Activated T-cell treated with anti-CD3 and anti-CD28 coated beads, Interleukin-2, amount 50 U/mL, for 24 hours (primary cell): ENCODE data around the gene TFAP2C.
"Not testable (repeated sequence)": the region's sequence is repeated elsewhere in the genome, so short reads cannot be mapped to it uniquely, and the experiment has no call there.

Experiments
- DNase-seq: peaks from one replicate; pipeline ENCODE4 v3.0.0-alpha.2; 2020
- H3K27ac Mint-ChIP-seq: 2 replicates; pipeline ENCODE4 v1.8.0; 2020; ENCODE audit warnings: mild to moderate bottlenecking, mixed read lengths
- H3K27me3 Mint-ChIP-seq: 2 replicates; pipeline ENCODE4 v1.8.0; 2020; ENCODE audit warnings: mixed read lengths
- H3K36me3 Mint-ChIP-seq: 2 replicates; pipeline ENCODE4 v1.8.0; 2020; ENCODE audit warnings: low read depth, mixed read lengths
- H3K4me1 Mint-ChIP-seq: 2 replicates; pipeline ENCODE4 v1.8.0; 2020; ENCODE audit warnings: low read depth, mixed read lengths
- H3K4me3 Mint-ChIP-seq: 2 replicates; pipeline ENCODE4 v1.8.0; 2020; ENCODE audit warnings: mild to moderate bottlenecking, moderate library complexity, mixed read lengths
- H3K9me3 Mint-ChIP-seq: 2 replicates; pipeline ENCODE4 v1.8.0; 2020; ENCODE audit warnings: mixed read lengths

TFAP2C gene

DNA sequence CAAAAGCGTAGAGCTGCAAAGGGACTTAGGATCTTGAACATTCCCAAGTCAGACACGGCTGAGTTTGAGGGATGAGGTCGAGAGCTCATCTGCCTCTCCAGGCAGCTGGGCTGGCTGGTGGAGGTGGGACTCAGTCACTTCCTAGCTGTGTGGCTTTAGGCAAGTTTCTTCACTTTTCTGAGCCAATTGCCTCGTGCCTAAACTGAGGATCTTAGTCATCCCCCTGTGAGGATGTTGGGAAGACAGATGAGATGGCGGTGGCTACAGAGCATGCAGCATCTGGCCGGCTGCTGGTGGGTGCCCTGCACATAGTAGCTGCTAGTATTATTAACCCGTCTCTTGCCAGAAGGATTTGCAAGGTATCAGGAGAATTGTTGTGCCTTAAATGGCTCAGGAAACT, 27.5 kb downstream of the TFAP2C start:
- Mint-ChIP-seq H3K36me3 (no peaks in the 10 kb centered on the region), H3K9me3 (no peaks in the 10 kb centered on the region), H3K4me3 (no peak overlapping the region), H3K27ac (no peak overlapping the region), H3K27me3 (no peaks in the 10 kb centered on the region), H3K4me1 (no peaks in the 10 kb centered on the region)
- no peak for DNase-seq

GRCh38 chr20:56657879-56658278, 28.8 kb downstream of the TFAP2C start:
- H3K27me3 Mint-ChIP-seq, result no peaks in the 10 kb centered on the region
- DNase-seq, result no peak
- no peak overlapping the region for H3K4me3 Mint-ChIP-seq
- H3K27ac Mint-ChIP-seq, result no peak overlapping the region
- no peaks in the 10 kb centered on the region for H3K36me3 Mint-ChIP-seq
- no peaks in the 10 kb centered on the region for H3K9me3 Mint-ChIP-seq
- no peaks in the 10 kb centered on the region for H3K4me1 Mint-ChIP-seq

DNA sequence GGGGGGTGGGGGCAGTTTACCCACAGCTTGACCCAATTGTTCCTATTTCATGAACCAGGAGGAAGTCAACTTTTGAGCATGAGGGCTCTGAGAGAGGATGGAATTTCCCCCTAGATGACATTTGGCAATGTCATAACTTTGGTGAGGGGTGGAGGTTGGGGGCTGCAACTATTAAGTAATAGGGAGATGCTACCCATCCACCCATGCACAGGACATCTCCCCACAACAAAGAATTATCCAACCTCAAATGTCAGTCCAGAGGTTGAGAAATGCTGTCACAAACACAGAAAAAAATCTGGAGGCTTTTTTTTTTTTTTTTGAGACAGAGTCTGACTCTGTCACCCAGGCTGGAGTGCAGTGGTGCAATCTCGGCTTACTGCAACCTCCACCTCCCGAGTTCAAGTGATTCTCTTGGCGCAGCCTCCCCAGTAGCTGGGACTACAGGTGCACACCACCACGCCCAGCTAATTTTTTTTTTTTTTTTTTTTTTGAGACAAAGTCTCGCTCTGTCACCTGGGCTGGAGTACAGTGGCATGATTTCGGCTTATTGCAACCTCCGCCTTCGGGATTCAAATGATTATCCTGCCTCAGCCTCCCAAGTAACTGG, 29.3 kb downstream of the TFAP2C start:
- H3K36me3 Mint-ChIP-seq, H3K9me3 Mint-ChIP-seq, H3K27ac Mint-ChIP-seq, H3K4me1 Mint-ChIP-seq, DNase-seq, H3K4me3 Mint-ChIP-seq, H3K27me3 Mint-ChIP-seq: not testable (repeated sequence)

DNA sequence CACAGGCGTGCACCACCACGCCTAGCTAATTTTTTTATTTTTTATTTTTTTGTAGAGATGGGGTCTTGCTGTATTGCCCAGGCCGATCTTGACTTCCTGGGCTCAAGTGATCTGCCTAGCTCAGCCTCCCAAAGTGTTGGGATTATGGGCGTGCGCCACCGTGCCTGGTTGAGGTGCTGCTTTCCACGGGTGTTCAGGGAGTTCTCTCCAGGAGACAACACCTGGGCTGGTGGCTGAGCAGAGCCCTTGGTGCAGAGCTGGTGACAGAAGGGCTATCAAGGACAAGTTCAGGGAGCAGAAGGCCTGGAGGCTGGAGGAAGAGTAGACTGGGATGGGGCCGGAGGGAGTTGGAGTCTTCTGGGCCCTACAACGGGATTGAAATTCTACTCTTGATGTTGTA, 34.6 kb downstream of the TFAP2C start:
- H3K27ac Mint-ChIP-seq, result no peak overlapping the region
- H3K4me3 Mint-ChIP-seq, result no peak overlapping the region
- peaks cover 4% of the 10 kb centered on the region for H3K27me3 Mint-ChIP-seq
- no peak for DNase-seq
- no peaks in the 10 kb centered on the region for H3K36me3 Mint-ChIP-seq
- no peaks in the 10 kb centered on the region for H3K9me3 Mint-ChIP-seq
- no peaks in the 10 kb centered on the region for H3K4me1 Mint-ChIP-seq

DNA sequence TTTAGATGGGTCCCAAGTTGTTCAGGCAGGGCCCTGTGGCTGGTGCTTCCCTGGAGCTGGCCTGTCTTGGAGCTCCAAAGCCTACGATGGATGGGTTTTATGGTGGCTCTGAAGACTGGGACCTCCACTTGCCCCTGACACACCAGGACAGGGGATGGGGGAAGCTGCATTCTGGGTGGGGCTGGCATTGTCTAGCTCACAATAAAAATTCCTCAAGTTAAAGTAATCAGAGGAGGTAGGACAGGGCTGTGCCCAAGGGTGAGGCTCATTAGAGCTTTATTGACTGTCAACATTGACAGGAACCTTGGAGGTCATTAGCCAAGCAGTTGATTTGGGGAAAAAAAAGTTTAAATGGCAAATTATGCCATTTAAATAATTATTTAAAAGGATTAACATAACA, 35.7 kb downstream of the TFAP2C start:
- peaks cover 4% of the 10 kb centered on the region for H3K27me3 Mint-ChIP-seq
- no peaks in the 10 kb centered on the region for H3K9me3 Mint-ChIP-seq
- H3K36me3 Mint-ChIP-seq, result no peaks in the 10 kb centered on the region
- H3K27ac Mint-ChIP-seq, result no peak overlapping the region
- no peak for DNase-seq
- no peaks in the 10 kb centered on the region for H3K4me1 Mint-ChIP-seq
- no peak overlapping the region for H3K4me3 Mint-ChIP-seq

DNA sequence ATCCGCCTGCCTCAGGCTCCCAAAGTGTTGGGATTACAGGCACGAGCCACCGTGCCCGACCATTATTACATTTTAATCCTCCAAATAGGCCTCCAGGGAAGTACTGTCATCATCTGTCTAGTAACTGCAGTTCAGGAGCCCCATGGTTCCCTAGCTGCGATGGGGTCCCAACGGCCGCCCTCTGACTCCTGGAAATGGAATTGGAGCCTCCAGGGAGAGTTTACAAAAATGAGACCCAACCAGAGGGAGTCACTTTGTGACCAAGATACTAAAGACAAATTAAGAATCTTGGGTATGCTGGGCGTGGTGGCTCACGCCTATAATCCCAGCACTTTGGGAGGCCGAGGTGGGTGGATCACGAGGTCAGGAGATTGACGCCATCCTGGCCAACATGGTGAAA, 36.7 kb downstream of the TFAP2C start:
- Mint-ChIP-seq H3K27ac (no peak overlapping the region), H3K36me3 (no peaks in the 10 kb centered on the region), H3K27me3 (peaks cover 4% of the 10 kb centered on the region), H3K4me3 (no peak overlapping the region), H3K4me1 (no peaks in the 10 kb centered on the region), H3K9me3 (no peaks in the 10 kb centered on the region)
- no peak for DNase-seq

DNA sequence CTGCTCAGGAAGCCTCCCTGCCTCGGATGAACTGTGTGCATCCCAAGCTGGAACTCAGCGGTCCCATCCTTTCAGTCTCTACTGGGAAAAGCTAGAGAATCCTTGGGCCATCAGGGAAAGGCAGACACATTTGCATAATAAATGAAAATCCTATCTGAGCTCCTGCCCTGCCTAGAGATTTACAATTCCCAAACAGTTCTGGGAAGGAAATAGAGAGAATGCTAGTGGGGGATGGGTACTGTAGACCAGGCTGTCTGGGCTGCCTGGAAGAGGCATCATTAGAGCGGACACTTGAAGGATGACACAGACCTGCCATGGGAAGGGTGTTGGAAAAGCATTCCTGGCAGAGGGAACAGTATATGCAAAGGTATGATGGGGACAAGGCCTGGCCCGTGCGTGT, 44.3 kb downstream of the TFAP2C start:
- Mint-ChIP-seq H3K27me3 (no peaks in the 10 kb centered on the region), H3K4me1 (no peaks in the 10 kb centered on the region), H3K27ac (no peak overlapping the region), H3K4me3 (no peak overlapping the region), H3K36me3 (no peaks in the 10 kb centered on the region), H3K9me3 (no peaks in the 10 kb centered on the region)
- DNase-seq, result no peak

DNA sequence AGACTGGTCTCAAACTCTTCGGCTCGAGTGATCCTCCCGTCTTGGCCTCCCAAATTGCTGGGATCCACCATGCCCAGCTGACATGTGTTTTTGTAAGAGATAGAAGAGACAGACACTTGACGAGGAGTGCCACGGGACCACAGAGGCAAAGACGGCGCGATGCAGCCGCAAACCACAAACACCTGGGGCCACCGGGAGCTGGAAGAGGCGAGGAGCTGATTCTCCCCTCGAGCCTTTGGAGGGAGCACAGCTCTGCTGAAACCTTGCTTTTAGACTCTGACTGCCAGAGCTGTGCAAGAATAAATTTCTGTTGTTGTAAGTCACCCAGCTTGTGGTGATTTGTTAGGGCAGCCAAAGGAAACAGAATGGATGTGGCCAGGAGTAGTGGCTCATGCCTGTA, 46.9 kb downstream of the TFAP2C start:
- no peak for DNase-seq
- Mint-ChIP-seq H3K27me3 (peaks cover 4% of the 10 kb centered on the region), H3K36me3 (no peaks in the 10 kb centered on the region), H3K4me3 (no peak overlapping the region), H3K9me3 (no peaks in the 10 kb centered on the region), H3K4me1 (no peaks in the 10 kb centered on the region), H3K27ac (no peak overlapping the region)

DNA sequence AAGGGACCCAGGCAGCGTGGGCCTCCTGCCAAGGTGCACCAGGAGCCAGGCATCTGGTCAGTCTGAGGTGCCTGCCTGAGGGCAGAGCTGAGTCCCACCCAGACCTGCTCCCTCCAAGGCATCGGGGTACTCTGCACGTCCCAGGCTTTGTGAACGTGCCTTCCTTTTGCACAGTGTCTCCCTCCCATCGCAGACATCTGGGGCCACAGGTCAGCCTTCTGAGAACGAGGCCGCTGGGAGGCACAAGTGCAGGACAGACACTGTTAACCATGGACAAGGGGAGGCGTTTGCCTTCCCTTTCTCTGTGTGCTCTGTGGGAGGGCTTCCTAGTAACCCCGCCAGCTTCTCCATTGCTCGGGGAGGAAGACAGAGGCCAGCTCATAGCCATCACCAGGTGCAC, 47.6 kb downstream of the TFAP2C start:
- Mint-ChIP-seq H3K27me3 (peaks cover 4% of the 10 kb centered on the region), H3K27ac (no peak overlapping the region), H3K36me3 (no peaks in the 10 kb centered on the region), H3K9me3 (no peaks in the 10 kb centered on the region), H3K4me3 (no peak overlapping the region), H3K4me1 (no peaks in the 10 kb centered on the region)
- no peak for DNase-seq

DNA sequence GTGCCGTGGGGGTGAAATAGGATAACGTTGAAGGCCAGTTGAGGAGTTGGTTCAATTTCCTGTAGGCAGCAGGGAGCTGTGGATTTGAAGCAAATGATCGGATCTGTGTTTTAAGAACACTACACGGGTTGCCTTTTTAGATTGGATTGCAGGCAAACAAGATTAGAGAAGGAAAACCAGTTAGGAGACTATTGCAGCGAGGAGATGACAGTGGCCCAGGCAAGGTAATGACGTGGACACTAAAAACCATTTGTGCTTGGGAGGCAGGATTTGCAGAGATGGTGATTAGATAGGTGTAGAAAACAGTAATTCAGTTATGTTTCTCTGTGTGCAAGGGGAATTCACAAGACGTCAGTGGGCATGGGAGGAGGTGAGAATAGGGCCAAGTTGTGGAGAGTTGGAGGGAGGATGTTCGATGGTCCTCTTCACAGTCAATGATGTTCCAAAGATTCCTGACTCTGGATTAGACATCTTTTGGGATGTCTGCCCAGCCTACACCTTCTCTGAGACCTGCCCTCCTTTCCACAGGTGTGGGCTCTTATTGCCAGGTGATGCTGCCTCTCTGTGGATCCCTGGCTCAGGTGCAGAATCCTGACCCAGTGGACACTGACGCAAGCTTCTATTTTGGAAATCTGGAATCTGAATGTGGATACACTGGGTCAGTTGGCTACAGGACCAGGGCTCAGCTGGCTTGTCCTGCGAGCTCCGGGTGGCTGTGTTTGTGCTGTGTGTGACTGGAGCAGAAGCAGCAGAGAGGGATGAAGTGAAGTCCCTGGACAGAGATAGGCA, 54.2 kb downstream of the TFAP2C start:
- DNase-seq, result no peak
- no peaks in the 10 kb centered on the region for H3K4me1 Mint-ChIP-seq
- H3K36me3 Mint-ChIP-seq, result no peaks in the 10 kb centered on the region
- no peaks in the 10 kb centered on the region for H3K9me3 Mint-ChIP-seq
- peaks cover 10% of the 10 kb centered on the region for H3K27me3 Mint-ChIP-seq
- no peak overlapping the region for H3K27ac Mint-ChIP-seq
- no peak overlapping the region for H3K4me3 Mint-ChIP-seq

DNA sequence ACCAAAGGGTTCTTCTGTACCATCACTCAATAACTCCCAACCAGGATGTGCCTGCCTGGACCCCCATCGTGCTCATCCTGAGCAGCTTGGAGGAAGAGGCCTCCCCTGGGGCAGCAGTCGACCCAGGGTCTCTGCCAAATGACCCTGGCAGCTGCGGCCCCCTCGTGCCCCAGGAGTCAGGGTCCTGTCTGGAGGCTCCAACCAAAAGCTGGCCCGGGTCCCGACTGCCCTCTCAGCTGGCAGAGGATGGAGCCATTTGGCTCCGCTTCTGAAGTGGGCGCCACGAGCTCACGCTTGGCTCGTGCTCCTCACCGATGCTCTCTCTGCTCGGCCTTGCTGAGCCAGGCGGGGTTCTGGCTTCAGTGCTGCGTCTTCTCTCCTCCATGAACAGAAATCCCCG, 56.8 kb downstream of the TFAP2C start:
- no peak overlapping the region for H3K27ac Mint-ChIP-seq
- H3K9me3 Mint-ChIP-seq, result no peaks in the 10 kb centered on the region
- H3K27me3 Mint-ChIP-seq, result peaks cover 11% of the 10 kb centered on the region
- DNase-seq, result no peak
- no peak overlapping the region for H3K4me3 Mint-ChIP-seq
- H3K36me3 Mint-ChIP-seq, result no peaks in the 10 kb centered on the region
- H3K4me1 Mint-ChIP-seq, result no peaks in the 10 kb centered on the region

DNA sequence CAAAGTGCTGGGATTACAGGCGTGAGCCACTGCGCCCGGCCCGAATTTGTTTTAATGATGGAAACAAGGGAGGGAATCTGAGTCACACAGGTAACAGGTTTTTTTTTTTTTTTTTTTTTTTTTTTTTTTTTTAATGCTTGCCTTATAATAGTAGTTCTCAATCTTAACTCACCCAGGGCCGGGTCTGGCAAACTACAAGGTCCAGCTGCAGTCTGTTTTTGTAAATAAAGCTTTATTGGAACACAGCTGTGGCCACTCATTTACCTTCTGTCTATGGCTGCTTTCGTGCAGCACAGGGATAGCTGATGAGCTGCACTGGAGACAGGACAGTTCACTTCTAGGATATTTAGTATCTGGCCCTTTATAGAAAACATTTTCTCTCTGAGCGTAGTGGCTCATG, 58.0 kb downstream of the TFAP2C start:
- Mint-ChIP-seq H3K4me1 (no peaks in the 10 kb centered on the region), H3K4me3 (no peak overlapping the region), H3K9me3 (no peaks in the 10 kb centered on the region), H3K27ac (no peak overlapping the region), H3K27me3 (peaks cover 11% of the 10 kb centered on the region), H3K36me3 (no peaks in the 10 kb centered on the region)
- DNase-seq, result no peak

DNA sequence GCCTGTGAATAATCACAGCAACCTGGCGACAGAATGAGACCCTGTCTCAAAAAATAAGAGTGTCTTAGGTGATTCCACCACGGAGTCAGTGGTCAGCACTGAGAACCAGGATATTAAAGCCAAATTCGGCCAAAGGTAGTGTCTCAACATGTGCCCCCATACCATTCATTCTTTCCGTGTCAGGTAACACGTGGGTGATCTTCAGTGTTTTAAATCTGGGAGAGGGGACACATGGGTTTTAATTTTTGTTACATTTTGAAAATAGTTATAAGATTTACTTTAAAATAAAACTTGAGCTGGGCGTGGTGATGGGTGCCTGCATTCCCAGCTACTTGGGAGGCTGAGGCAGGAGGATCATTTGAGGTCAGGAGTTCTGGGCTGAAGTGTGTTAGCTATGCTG, 59.0 kb downstream of the TFAP2C start:
- peaks cover 6% of the 10 kb centered on the region for H3K27me3 Mint-ChIP-seq
- no peaks in the 10 kb centered on the region for H3K9me3 Mint-ChIP-seq
- DNase-seq, result no peak
- no peak overlapping the region for H3K4me3 Mint-ChIP-seq
- H3K27ac Mint-ChIP-seq, result no peak overlapping the region
- H3K4me1 Mint-ChIP-seq, result no peaks in the 10 kb centered on the region
- H3K36me3 Mint-ChIP-seq, result no peaks in the 10 kb centered on the region
